GM19238 (cell line): ENCODE results near the gene ASTN1.
A peak's percentile ranks its signal among the peaks of the same experiment; 100 is the strongest.

Source experiments
- DNase-seq: peaks from one replicate; pipeline ENCODE4 v3.0.0; 2011; ENCODE audit warnings: low spot score; ENCODE audit not compliant: insufficient read length

Gene ASTN1

DNA sequence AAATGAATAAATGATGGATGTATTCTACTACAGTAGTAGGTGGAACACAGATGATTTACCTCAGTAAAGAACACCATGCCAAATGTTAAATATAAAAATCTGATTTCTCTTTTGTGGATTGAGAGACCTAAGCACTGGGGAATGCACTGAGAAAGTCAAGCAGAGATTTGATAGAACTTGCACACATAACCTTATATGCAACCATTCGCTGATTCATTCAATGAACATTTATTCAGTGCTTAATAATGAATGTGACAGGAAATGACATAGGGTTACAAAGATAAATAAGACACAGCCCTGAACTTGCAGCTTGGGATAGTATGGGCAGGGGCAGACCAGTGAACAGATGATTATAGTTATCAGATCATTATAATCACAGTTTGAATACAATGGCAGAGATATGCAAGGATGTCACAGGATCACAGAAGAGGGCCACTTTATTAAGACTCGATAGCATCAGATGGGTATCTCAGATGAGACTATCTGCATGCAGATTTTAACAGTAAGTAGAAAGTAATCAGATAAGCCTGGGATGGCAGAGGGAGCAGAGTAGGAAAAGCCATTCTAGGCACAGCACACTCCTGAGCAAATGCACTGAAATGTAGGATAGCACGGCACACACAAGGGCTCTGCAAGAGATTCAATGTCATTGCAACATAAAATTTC, 169.4 kb downstream of the ASTN1 start:
- no peak for DNase-seq

- DNase-seq = no peak
These were observed 170.9 kb downstream of the ASTN1 start for GRCh38 chr1:176993587-176993986.

DNA sequence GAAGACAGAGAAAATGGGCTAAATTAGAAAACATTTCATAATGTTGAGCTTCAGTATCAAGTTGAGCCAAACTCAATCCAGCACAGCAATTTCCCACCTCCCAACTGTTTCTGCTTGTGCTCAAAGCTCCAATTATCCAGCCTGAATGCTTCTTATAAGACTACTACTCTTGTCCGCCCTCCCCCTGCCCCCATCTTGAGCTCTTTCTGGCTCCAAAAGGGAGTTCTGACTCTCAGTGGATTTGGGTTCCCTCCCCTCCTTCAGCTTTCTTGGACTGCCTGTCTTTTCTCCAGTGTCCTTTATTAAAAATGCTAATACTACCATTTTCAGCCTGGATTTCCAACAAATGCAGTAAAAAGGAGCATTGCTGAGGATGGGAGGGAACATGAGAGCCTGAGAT, 174.8 kb downstream of the ASTN1 start:
- DNase-seq = no peak

- no peak for DNase-seq
These were observed 175.5 kb downstream of the ASTN1 start for GRCh38 chr1:176989023-176989422.

- DNase-seq = no peak
These were observed 177.5 kb downstream of the ASTN1 start for GRCh38 chr1:176987016-176987415.

- DNase-seq = no peak
These were observed 180.8 kb downstream of the ASTN1 start for GRCh38 chr1:176983731-176984130.

GRCh38 chr1:176976771-176977170, 187.7 kb downstream of the ASTN1 start:
- no peak for DNase-seq

- DNase-seq = no peak
These were observed 188.3 kb downstream of the ASTN1 start for GRCh38 chr1:176976225-176976624.

DNA sequence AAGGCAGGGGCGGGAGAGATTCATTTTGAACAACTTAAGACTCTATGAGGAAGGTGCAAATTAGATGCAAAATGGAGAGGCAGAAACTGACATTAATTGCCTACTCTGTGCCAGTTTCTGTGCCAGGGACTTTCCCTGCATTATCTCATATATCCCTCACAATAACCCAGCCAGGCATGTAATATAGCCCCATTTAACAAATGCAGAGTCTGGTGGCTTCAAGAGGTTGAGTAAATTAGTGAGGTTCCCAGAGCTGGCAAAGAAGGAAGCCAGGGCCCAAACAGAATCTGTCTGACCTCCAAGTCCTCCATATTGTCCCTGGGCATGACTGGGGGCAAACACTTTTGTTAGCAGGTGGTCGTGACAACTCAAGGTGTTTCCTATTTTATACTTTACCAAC, 199.8 kb downstream of the ASTN1 start:
- DNase-seq = no peak

GRCh38 chr1:176963181-176963580, 201.3 kb downstream of the ASTN1 start:
- DNase-seq = no peak

DNA sequence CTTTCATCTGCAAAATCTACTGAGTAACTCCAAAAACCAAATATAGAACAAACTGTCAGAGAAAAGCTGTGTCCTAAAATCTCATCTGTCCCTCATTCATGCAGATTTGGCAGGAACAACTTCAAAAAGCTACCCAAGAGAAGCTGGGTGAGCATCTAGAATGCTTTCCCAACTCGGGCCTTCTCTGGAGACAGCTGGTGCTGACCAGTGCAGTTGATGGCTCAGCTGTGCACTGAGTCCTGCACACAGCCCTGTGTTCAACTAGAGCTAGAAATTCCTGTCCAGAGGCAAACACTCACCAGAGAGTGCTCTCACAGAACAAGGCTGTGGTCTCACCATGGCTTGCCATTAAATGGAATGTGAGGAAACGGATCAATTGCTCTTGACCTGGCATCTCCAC, 202.8 kb downstream of the ASTN1 start:
- no peak for DNase-seq

- no peak for DNase-seq
These were observed 205.2 kb downstream of the ASTN1 start for GRCh38 chr1:176959191-176959820.

- no peak for DNase-seq
These were observed 206.9 kb downstream of the ASTN1 start for GRCh38 chr1:176957603-176958002.

GRCh38 chr1:176954242-176954641, 210.3 kb downstream of the ASTN1 start:
- DNase-seq = no peak

DNA sequence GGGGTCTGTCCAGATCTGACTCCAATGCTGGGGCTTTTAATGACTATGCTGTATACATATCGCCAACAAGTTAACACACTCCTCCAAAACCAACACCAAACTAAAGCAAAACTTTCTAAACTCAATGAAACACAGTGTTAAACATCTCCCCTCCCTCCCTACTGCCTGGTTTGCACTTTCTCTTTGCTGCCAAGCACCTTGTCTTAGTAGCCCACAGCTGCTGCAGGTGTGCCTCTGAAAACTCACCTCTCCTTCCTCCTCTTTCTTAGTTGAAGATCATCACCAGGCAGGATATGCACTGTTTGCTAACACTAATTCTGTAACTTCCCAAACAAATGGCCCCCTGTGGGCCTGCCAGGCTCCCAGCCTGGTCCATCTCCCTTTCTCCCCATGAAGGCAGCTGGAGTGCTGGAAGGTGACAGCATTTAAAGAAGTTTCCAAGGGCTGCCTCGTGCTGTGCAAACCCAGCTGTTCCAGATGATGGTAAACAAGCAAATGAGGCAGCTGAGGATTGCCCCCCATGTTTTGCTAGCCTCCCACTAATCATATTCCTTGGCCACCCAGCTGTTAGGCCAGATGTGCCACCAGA, 213.7 kb downstream of the ASTN1 start:
- DNase-seq = no peak

DNA sequence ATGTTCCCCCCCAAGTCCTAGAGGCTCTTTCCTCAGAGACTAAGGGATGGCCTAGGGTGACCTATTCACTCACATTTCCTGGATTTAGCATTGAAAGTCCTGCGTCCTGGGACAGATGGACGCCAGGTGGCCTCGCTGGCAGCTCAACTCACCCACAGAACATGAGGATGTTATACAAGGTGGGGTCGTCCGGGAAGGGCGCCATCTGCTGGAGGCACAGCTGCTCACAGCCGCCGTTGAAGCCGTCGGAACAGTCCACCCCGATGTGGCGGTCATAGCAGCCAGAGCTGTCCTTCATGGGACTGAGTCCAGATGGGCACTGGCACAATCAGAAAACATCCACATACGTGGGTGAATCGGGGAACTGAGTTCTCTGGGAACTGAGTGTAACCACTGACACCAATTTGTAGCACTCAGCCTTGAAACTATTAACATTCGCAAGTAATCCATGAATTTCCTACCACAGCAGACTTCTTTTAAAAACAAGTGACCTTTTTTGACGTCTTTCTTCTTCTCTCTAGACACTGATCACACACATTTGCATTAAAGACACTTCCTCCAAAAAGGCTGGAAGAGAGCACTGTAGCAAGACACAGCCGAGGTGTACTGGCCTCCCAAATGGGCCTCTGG, 215.4 kb downstream of the ASTN1 start:
- DNase-seq = peak; percentile 7

DNA sequence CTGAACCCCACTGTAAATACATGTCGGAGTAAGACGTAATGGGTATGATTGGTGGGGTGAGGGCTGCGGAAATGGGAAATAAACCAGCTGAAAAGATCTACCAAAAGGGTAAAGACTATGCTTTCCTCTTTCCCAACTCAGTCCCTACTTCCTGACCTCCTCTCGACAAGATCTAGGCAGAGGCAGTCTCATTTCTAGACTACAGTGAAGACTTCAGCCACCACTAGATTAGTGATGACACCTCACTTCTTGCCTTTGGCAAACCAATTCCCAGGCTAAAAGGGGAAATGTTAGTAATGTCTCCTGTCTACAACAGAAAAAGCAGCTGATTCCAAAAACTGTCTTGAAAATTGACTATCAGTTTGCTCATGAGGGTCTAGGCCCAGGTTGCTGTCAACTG, 219.9 kb downstream of the ASTN1 start:
- no peak for DNase-seq

GRCh38 chr1:176943783-176944182, 220.7 kb downstream of the ASTN1 start:
- no peak for DNase-seq

DNA sequence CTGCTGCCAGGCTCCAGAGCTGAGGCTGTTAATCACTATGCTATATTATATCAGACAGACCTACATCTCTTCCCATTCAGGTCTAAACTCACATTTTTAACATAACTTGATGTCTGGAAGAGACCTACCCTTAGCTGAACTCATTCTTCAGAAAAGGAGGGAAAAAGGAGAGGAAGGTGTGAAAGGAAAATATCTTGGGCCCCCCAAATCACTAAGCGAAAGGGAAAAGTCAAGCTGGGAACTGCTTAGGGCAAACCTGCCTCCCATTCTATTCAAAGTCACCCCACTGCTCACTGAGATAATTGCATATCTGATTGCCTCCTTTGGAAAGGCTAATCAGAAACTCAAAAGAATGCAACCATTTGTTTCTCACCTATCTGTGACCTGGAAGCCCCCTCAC, 222.2 kb downstream of the ASTN1 start:
- DNase-seq = no peak

DNA sequence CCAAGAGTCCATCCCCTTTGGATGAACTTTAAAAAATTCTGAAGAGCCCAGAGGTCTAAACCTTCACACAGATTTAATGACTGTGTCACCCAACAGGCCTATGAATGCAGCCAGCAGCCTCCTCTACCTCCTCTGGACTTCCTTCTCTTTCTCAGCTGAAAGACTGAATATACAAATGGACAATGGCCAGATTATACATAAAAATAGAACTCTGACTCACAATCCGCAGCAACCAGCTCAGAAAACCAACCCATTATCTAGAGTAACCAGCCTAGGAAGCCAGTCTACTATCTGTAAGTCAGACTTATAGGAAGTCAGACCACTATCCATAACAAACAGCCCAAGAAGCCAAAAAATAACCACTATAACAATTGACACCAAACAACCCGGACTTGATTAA, 224.5 kb downstream of the ASTN1 start:
- DNase-seq = no peak

- DNase-seq = no peak
These were observed 226.1 kb downstream of the ASTN1 start for GRCh38 chr1:176938375-176938774.

- DNase-seq = no peak
These were observed 230.1 kb downstream of the ASTN1 start for GRCh38 chr1:176934370-176934769.
